Fibroblast of upper back skin (primary cell): ENCODE measurements around the gene PDE8B.

ENCODE experiments used
- DNase-seq: peaks from one replicate; pipeline ENCODE4 v3.0.0-alpha.2; 2013

Gene PDE8B

GRCh38 chr5:77189421-77189820 is 21.1 kb upstream of the PDE8B start:
- DNase-seq: no peak

DNA sequence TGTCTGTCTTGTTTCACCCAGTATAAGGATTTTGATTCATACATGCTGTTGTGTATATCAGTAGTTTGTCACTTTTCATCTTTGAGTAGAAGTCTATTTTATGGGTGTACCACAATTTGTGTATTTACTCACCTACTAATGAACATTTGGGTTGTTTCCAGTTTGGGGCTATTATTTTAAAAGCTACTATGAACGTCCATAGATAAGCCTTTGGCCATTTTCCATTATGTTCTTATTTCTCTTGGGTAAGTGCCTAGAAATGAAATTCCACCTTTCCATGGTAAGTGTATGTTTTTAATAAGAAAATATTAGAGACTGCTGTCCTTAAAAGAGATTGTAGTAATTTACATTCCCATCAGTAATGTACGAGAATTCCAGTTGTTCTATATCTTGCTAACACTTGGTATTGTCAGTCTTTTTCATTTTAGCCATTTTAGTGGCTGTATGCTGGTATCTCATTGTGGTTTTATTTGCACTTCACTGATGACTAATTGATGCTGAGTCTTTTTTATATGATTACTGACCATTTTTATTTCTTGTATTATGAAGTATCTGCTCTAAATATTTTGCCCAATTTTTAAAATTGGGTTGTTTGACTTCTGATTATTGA is 17.9 kb upstream of the PDE8B start:
- DNase-seq: no peak

GRCh38 chr5:77194762-77195161 is 15.7 kb upstream of the PDE8B start:
- no peak for DNase-seq

DNA sequence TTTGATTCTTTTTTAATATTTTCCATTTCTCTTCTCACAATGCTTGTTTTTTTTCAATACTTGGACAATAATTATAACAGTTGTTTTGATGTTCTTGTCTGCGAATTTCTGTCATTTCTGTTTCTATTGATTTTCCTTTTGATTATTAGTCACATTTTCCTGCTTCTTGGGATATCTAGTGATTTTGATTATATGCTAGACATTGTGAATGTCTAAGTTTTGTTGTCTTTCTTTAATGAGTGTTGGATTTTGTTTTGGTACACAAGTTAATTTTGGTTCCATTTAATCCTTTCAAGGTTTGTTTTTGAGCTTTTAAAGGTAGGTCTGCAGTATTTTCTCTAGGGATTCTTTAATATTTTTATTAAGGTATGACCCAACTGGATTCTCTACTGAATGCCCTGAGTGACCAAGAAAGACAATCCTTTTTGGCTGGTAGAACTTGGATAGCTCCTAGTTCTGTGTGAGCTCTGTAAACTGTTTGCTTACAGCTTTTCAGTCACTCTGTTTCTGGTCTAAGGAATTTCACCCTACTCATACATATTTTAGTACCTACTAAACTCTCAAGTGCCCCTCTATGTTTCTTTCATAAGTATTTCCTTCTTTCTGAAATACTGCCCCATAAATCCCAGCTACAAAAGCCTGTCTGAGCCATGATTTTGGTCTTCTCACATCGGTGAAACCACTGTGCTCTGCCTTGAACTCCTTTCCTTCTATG is 12.5 kb upstream of the PDE8B start:
- no peak for DNase-seq

DNA sequence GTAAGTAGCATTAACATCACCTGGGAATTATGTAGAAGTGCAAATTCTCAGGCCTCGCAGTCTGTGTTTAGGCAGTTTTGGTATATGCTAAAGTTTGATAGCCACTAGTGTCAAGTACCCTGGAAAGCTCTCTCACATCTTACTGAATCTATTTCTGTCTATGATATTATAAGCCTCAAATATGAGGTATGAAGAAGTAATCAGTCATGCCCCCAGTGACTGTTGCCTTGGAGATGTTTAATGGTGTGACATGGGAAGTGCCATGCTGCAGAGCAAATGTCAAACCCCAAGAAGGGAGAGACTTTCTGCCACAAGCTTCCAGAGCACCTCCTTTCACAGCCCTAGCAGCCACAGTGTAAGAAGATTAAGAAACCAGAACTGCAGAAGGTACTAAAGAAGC is 9.8 kb upstream of the PDE8B start:
- DNase-seq: no peak

DNA sequence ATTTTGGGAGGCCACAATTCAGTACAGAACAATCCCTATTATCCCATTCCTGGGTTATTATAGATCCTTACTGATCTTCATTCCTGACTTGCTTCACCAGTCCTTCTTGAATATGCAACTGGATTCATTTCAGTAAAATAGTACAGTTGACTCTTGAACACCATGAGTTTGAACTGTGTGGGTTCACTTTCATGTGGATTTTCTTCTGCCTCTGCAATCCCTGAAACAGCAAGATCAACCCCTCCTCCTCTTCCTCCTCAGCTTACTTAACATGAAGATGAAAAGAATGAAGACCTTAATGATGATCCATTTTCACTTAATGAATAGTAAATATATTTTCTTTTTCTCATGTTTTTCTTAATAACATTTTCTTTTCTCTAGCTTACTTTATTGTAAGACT is 8.3 kb upstream of the PDE8B start:
- no peak for DNase-seq

GRCh38 chr5:77204967-77205366 is 5.5 kb upstream of the PDE8B start:
- no peak for DNase-seq

GRCh38 chr5:77208507-77209163 is 1.8 kb upstream of the PDE8B start:
- DNase-seq: no peak

DNA sequence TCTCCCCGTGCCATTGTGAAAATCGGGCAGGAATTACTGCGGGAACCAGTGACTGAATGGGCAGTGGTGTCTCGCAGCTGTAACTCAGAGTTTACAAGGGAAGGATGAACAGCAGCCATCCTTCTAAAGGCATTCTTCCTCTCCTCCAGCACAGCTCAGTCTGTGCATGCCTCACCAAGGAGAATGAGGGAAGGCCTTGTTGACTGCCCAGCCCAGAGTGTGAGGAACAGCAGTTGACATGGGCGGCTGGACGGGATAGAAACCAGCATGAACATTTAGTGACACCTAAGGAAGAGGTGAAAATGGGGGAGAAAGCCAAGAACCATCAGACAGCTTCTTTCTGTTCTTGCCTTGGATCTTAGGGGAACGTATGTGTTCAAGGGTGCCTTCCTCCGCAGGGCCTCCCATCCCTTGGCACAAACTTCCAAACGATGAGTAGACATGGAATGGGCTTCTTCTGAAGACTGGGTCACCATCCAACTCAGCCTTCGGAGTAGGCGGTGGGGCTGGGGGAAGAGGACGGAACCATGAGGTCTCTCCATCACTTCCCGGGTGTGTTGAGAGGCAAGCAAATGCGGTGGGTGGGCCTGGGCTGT is 887 bp upstream of the PDE8B start:
- no peak for DNase-seq

DNA sequence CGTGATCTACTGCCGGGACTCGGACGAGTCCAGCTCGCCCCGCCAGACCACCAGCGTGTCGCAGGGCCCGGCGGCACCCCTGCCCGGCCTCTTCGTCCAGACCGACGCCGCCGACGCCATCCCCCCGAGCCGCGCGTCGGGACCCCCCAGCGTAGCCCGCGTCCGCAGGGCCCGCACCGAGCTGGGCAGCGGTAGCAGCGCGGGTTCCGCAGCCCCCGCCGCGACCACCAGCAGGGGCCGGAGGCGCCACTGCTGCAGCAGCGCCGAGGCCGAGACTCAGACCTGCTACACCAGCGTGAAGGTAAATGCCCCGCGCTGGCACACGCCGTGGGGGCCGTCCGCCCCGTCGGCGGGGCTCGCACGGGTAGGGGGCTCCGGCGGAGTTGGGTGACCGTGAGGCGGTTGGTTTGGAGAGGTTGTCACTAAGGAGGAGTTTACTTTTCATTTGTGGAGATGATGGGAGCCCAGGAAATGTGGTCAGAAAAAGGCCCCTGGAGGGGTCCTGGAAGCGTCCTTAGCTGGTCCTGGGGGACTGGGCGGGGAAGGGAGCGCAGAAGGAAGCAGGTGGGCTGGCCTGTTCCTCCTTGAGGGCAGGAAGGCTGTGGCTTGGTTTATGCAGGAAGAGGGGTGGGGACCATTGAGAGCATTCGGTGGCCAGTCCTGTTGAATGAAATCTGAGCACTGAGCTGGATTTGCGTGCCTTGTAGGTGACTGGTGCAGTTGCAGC is 647 bp downstream of the PDE8B start:
- DNase-seq: no peak

DNA sequence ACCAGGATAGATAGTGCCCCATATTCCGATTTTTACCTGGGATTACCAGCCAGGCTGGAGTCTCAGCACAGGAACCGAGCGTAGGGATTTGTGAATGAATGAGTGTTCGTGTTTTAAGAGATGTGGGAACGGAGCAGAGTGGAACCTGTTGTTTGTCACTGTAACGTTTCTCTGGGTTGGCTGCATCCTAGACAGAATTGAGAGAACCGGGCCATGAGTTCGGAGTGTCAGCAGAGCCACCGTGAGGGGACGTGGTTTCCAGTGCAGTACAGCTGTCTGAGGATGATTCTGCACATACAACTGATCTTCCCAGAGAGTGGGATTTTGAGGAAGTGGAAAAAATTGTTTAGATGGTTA is 1.2 kb downstream of the PDE8B start:
- no peak for DNase-seq

DNA sequence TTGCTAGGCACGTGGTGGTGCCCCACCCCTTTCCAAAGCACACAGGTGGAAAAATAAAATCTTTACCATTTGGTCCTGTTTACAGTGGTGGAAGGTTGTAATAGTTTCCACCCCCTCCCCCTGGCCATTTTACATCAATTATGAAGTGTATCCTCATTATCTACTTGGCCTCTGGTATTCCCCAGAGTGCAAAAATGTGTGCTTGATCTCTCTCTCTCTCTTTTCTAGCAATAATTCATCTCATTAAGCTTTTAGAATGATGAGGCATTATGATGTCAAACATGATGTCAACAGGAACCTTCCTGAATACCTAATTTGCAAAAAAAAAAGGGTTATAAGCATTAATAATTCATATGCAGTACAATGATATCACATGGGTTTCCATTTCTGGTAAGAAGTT is 3.1 kb downstream of the PDE8B start:
- DNase-seq: no peak

GRCh38 chr5:77214151-77214550 is 3.7 kb downstream of the PDE8B start:
- no peak for DNase-seq

DNA sequence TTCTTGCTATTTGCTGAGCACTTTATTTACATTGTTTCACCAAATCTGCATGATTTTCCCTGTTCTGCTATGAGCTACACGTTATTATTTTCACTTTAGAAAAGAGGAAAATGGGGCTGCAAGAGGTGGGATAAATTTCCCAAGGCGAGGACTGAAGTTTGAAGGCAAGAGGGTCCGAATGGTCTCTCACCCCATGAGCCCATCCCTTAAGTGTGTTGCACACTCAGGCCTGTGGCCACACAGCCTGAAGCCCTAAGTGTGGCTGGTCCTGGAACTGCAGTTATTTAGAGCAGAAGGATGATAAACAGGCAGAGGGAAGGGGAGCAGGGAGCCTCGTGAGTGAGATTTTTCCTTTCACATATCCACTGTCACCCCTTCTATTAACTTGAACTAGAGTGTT is 7.8 kb downstream of the PDE8B start:
- DNase-seq: no peak

GRCh38 chr5:77221115-77221514 is 10.6 kb downstream of the PDE8B start:
- no peak for DNase-seq

- DNase-seq: no peak
Measured at GRCh38 chr5:77222722-77223121, 12.2 kb downstream of the PDE8B start.

DNA sequence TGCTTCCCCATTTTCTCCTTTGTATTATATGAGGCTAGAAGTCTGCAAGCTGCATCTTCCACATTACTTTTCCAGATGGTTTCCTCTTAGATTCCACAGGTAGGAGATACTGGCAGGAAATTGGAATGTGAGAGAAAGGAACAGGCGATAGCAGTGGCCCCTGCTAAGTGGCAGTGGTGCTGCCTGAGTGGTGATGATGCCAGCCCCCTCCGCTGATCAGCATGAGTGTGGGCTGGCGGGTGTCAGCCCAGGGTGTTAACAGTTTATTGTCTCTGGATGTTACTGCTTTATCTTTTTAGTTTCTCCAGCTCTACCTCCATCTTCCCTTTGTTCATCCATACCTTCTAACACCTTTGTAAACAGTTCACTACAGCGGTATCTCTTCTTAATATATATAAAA is 13.2 kb downstream of the PDE8B start:
- DNase-seq: no peak

DNA sequence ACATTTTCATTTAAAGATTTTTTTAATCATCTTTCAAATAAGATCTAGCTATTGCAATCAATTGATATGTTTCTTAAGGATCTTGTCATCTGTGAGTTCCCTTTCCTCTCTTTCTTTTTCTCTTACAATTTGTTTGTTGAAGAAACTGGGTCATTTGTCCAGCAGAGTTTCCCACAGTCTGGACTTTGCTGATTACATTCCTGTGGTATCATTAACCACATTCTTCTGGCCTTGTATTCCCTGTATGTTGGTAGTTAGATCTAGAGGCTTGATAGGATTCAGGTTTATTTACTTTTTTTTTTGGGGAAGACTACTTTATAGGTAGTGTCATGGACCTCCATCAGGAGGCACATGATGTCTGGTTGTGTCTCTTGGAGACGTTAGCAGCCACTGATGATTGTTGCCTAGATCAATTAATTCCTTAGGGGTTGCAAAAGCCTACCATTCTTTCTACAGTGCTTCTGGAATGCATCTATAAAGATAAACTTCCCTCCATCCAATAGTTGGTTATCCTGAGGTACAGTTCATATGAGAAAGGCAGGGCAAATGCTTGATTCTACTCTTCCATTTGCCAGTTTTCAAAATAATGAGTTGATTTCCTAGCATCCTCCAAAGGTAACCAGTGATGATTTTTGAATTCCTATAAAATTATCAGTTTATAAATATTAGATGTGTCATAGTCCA is 14.3 kb downstream of the PDE8B start:
- DNase-seq: peak; percentile 27

GRCh38 chr5:77225531-77225930 is 15.1 kb downstream of the PDE8B start:
- DNase-seq: no peak

GRCh38 chr5:77229887-77230286 is 19.4 kb downstream of the PDE8B start:
- DNase-seq: no peak

DNA sequence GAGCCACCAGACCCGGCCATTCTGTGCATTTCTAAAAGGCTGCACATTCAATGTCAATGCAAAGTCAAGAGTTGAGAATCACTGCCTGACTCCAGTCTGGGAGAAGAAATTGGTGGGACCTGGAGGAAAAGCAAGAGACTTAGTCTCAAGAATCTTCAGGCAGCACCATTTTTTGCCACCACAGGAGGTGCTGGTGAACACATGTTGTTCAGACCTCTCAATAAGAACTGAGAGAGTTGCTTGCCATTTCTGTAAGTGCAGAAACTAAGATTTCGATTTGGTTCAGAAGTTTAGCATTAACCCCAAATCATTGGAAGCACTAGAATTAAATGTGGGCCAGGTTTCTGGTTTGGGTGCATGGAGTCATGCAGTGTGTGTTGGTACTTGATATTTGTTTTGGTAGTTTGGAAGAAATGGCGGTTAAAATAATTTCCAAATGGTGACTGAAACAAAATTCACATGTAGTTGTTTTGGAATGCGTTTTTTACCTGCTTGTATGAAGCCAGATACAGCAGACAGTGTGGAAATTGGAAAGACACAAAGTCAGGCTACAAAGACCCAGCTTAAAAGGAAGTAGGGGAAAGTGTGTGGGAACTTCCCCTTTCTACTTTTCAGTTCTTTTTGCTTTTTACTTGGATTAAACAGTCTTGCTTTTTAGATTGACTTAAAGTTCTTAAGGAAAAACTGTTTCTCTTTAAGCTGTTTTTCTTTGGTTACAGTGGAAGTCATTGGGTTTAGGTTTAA is 20.4 kb downstream of the PDE8B start:
- DNase-seq: no peak

DNA sequence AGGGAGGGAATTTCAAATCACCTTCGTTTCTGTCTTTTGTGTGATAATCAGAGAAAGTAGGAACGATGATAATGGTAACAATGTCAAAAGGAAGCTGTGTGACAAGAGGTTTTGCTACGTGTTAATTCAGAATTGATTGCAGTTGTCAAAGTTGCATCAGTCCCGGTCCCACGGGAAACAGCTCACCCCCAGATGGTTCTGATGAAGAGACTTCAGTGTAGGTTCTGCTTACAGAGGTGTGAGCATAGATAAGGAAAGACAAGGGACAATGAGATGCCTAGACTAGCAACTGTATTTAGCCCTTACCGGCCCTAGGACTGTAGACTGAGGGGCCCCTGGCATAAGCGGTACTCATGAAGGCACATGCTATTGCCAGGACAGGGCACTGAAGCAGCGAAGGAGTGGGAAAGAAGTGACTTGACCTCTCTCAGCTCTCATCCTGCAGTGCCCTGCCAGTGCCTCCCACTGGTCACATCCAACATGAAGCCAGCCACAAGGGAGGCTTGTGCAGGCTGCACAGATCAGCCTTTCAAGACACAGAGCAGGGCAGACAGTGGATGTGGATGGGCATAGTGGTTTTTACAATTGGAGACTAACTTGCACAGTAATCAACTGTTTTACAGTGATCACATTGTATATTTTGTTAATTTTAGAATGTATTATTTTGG is 21.1 kb downstream of the PDE8B start:
- DNase-seq: no peak
